Glutamatergic neuron (in vitro differentiated cells): ENCODE data around the gene STRBP. TPM values are rescaled to one million over a fixed set of nuclear protein-coding genes. Genes with fewer than 3 reads are reported as not detected.
"Not testable (repeated sequence)": the region's sequence is repeated elsewhere in the genome, so short reads cannot be mapped to it uniquely, and the experiment has no call there.

Experiments used
- DNase-seq: peaks from one replicate; pipeline ENCODE4 v3.0.0; 2022
- H3K27ac Mint-ChIP-seq: one replicate; pipeline ENCODE4 v1.8.0; 2020; ENCODE audit warnings: mild to moderate bottlenecking, mixed read lengths, inconsistent platforms; ENCODE audit not compliant: unreplicated experiment
- H3K27me3 Mint-ChIP-seq: one replicate; pipeline ENCODE4 v1.8.0; 2020; ENCODE audit warnings: mild to moderate bottlenecking, moderate library complexity, mixed read lengths, inconsistent platforms; ENCODE audit not compliant: unreplicated experiment
- H3K36me3 Mint-ChIP-seq: one replicate; pipeline ENCODE4 v1.8.0; 2020; ENCODE audit warnings: mild to moderate bottlenecking, mixed read lengths, inconsistent platforms; ENCODE audit not compliant: unreplicated experiment
- H3K4me1 Mint-ChIP-seq: one replicate; pipeline ENCODE4 v1.8.0; 2020; ENCODE audit warnings: mild to moderate bottlenecking, low read depth, mixed read lengths, inconsistent platforms; ENCODE audit not compliant: unreplicated experiment
- H3K4me3 Mint-ChIP-seq: one replicate; pipeline ENCODE4 v1.8.0; 2020; ENCODE audit warnings: mild to moderate bottlenecking, mixed read lengths, inconsistent platforms; ENCODE audit not compliant: unreplicated experiment
- H3K9me3 Mint-ChIP-seq: one replicate; pipeline ENCODE4 v1.8.0; 2020; ENCODE audit warnings: mild to moderate bottlenecking, moderate library complexity, mixed read lengths, inconsistent platforms; ENCODE audit not compliant: unreplicated experiment
- total RNA-seq: library from RNA; stranded (reverse); fragmentation: NEBNext Ultra II Directional; extraction: Animal tissue kit (Norgen Biotek cat#: 25700); gene quantifications from one replicate; pipeline ENCODE4 v1.2.1, GENCODE V29; 2021; ENCODE audit not compliant: unreplicated experiment
- TF ChIP-seq, protein P1 (sequence below): fragments of 200-600 bp; sonication (generic); IDR thresholded peaks from one replicate; pipeline ENCODE4 v1.5.0; 2021; ENCODE audit not compliant: partially characterized antibody, unreplicated experiment

STRBP gene
- total RNA-seq, 1 donor from 2014 or later, result 111 TPM

DNA sequence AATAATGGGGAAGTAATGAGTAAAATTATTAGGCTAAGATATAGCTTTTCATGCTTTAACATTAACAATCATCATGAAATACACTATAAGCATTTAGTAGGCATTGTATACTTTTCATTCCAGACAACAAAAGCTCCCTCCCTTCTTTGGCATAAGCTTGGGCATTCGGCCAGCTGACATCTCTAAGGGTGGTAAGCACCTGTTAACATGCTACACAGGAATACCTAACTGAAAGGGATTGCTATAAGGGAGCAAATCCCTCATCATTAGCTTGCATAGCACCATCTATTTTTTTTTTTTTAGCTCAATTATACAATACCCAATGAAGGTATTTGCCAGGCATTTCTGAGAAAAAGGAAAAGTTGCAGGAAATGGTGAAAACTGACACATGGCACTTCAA is 16.6 kb downstream of the STRBP start:
- no peaks in the 10 kb centered on the region for H3K27me3 Mint-ChIP-seq
- H3K4me3 Mint-ChIP-seq, result no peak overlapping the region
- TF ChIP-seq, protein P1, sequence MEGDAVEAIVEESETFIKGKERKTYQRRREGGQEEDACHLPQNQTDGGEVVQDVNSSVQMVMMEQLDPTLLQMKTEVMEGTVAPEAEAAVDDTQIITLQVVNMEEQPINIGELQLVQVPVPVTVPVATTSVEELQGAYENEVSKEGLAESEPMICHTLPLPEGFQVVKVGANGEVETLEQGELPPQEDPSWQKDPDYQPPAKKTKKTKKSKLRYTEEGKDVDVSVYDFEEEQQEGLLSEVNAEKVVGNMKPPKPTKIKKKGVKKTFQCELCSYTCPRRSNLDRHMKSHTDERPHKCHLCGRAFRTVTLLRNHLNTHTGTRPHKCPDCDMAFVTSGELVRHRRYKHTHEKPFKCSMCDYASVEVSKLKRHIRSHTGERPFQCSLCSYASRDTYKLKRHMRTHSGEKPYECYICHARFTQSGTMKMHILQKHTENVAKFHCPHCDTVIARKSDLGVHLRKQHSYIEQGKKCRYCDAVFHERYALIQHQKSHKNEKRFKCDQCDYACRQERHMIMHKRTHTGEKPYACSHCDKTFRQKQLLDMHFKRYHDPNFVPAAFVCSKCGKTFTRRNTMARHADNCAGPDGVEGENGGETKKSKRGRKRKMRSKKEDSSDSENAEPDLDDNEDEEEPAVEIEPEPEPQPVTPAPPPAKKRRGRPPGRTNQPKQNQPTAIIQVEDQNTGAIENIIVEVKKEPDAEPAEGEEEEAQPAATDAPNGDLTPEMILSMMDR, result no peak
- H3K27ac Mint-ChIP-seq, result no peak overlapping the region
- H3K36me3 Mint-ChIP-seq, result no peaks in the 10 kb centered on the region
- H3K9me3 Mint-ChIP-seq, result no peaks in the 10 kb centered on the region
- peaks cover 5% of the 10 kb centered on the region for H3K4me1 Mint-ChIP-seq
- DNase-seq, result no peak

DNA sequence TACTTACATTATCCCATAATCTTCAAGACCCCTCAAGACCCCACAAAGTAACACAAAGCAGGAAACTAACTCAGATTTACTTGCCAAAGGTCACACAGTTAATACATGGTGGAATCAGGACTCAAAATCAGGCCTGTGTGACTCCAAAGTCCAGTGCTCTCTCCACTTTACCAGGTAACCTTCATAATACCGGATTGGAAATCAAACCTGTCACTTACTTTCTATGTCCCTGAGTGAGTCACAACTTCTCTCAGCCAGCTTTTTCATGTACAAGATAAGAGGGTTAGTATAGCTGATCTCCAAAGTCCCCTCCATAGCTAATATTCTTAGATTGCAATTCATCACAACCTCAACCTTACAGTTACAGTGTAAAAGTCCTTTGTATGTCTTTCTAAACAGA is 17.1 kb downstream of the STRBP start:
- Mint-ChIP-seq H3K27ac (no peak overlapping the region), H3K4me1 (peaks cover 5% of the 10 kb centered on the region), H3K27me3 (no peaks in the 10 kb centered on the region), H3K36me3 (no peaks in the 10 kb centered on the region), H3K4me3 (no peak overlapping the region), H3K9me3 (no peaks in the 10 kb centered on the region)
- TF ChIP-seq, protein P1, result no peak
- no peak for DNase-seq

DNA sequence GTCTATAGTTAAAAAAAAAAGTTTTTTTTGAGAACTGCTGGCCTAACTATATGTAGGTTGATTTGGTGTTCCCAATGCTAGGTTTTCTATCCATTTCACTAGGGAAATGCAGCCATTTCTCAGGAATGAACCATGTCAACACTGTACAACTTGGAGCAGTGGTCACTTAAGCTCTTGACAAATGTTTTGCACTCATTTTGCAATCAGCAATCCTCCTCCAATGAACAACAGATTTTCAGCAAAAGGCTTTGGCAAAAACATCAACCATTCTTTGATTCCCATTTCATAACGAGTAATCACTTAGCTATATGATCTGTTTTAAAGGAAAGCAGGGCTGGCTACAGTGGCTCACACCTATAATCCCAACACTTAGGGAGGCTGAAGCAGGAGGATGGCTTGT is 17.9 kb downstream of the STRBP start:
- TF ChIP-seq, protein P1, result no peak
- Mint-ChIP-seq H3K36me3 (no peaks in the 10 kb centered on the region), H3K27me3 (no peaks in the 10 kb centered on the region), H3K9me3 (no peaks in the 10 kb centered on the region), H3K4me1 (peaks cover 5% of the 10 kb centered on the region), H3K4me3 (no peak overlapping the region), H3K27ac (no peak overlapping the region)
- DNase-seq, result no peak

DNA sequence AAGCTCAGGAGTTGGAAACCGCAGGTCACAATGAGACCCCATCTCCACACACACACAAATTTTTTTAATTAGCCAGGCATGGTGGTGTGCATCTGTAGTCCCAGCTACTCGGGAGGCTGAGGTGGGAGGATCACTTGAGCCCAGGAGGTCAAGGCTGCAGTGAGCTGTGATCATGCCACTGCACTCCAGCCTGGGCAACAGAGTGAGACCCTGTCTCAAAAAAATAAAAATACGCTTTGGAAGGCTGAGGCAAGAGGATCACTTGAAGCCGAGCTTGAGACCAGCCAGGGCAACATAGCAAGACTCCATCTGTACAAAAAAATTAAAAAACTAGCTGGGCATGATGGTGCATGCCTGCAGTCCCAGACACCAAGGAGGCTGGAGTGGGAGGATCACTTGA is 19.2 kb downstream of the STRBP start:
- DNase-seq, H3K9me3 Mint-ChIP-seq, H3K4me1 Mint-ChIP-seq, H3K36me3 Mint-ChIP-seq, H3K4me3 Mint-ChIP-seq, H3K27ac Mint-ChIP-seq, H3K27me3 Mint-ChIP-seq: not testable (repeated sequence)

DNA sequence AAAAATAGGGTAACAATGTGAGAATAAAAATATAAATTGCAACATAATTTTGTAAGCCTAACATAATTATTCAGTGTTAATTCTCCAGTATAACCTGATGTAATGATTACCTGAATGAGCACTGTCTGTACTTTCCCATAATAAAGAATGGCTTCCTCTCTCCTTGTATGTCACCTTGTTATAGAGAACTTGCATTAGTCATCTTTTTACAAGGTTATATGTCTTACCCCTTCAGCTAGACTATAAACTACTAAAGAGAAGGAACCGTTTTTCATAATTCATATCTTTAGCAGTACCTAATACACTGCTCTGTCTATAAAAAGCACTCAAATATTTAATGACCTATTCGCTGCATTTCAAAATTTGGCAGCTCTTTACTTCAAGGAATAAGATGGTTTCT is 19.8 kb downstream of the STRBP start:
- no peak for DNase-seq
- H3K27ac Mint-ChIP-seq, result no peak overlapping the region
- H3K9me3 Mint-ChIP-seq, result no peaks in the 10 kb centered on the region
- no peaks in the 10 kb centered on the region for H3K36me3 Mint-ChIP-seq
- no peaks in the 10 kb centered on the region for H3K27me3 Mint-ChIP-seq
- H3K4me3 Mint-ChIP-seq, result no peak overlapping the region
- H3K4me1 Mint-ChIP-seq, result peaks cover 5% of the 10 kb centered on the region
- TF ChIP-seq, protein P1, result no peak

DNA sequence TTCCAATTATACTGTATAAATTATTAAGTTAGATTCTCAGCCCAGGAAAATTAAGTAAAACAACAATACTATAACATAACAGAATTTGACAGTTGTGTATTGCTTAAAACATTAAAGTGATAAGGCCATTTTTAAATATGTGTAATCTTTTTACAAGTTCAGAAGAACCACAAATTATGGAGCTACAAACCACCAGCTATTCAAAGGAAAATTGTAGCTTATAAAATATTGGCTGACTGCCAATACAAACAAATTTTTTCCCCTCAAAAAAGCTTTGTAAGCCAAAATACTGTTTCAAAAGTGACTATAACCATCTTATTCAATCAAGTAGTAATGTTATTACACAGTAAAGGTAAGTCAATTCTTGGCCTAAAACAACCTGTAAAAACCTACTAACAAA is 21.9 kb downstream of the STRBP start:
- TF ChIP-seq, protein P1, result no peak
- no peaks in the 10 kb centered on the region for H3K9me3 Mint-ChIP-seq
- DNase-seq, result no peak
- no peak overlapping the region for H3K4me3 Mint-ChIP-seq
- H3K4me1 Mint-ChIP-seq, result peaks cover 2% of the 10 kb centered on the region
- H3K27me3 Mint-ChIP-seq, result no peaks in the 10 kb centered on the region
- no peaks in the 10 kb centered on the region for H3K36me3 Mint-ChIP-seq
- no peak overlapping the region for H3K27ac Mint-ChIP-seq
